Caco-2 (cell line): ENCODE results near the gene PRKCB. TPM values are rescaled to one million over a fixed set of nuclear protein-coding genes. Genes with fewer than 3 reads are reported as not detected.
"Not testable (repeated sequence)": the region's sequence is repeated elsewhere in the genome, so short reads cannot be mapped to it uniquely, and the experiment has no call there.

Experiments used
- BruUV-seq: library from RNA; stranded (reverse); fragments of 400-500 nt; replicated peaks from 2 replicates; lab custom pipeline; 2021; lab: Mats Ljungman, UMichigan
- CTCF ChIA-PET: fragments of 300-600 bp; sonication (Branson Sonifier 250); formaldehyde crosslinking; loops from one replicate; lab custom pipeline; 2022; ENCODE audit warnings: antibody characterized with exemption; lab: Charles Lee
- POLR2A ChIA-PET: fragments of 300-600 bp; sonication (Branson Sonifier 250); formaldehyde crosslinking; loops from one replicate; lab custom pipeline; 2022; ENCODE audit warnings: antibody characterized with exemption; lab: Charles Lee
- DNase-seq, 2 experiments: peaks; one replicate each; pipeline versions ENCODE4 v3.0.0 to v3.0.0-alpha.2; 2020 to 2022
- H3K27me3 ChIP-seq: replicated peaks from 2 replicates; pipeline ENCODE4 v1.6.0; 2011; ENCODE audit warnings: low read length; ENCODE audit not compliant: control insufficient read depth, insufficient read depth
- H3K36me3 ChIP-seq: 2 replicates; pipeline ENCODE4 v1.5.1; 2011; ENCODE audit warnings: low read length; ENCODE audit not compliant: control insufficient read depth, insufficient read depth
- H3K4me1 ChIP-seq: fragments of 250-450 bp; sonication (Bioruptor Pico); 2 replicates; pipeline ENCODE4 v1.5.1; 2020; ENCODE audit warnings: mild to moderate bottlenecking
- H3K4me3 ChIP-seq: 2 replicates; pipeline ENCODE4 v1.5.1; 2011; ENCODE audit warnings: low read depth, mild to moderate bottlenecking, control low read depth, low read length
- H3K9me3 ChIP-seq: fragments of 250-450 bp; sonication (Bioruptor Pico); 2 replicates; pipeline ENCODE4 v1.5.1; 2020; ENCODE audit warnings: mild to moderate bottlenecking, moderate library complexity
- H3K27ac Mint-ChIP-seq: one replicate; pipeline ENCODE4 v1.8.0; 2022; ENCODE audit warnings: mixed read lengths; ENCODE audit not compliant: unreplicated experiment
- H3K27me3 Mint-ChIP-seq: one replicate; pipeline ENCODE4 v1.8.0; 2022; ENCODE audit warnings: mixed read lengths; ENCODE audit not compliant: insufficient read depth, unreplicated experiment
- H3K36me3 Mint-ChIP-seq: one replicate; pipeline ENCODE4 v1.8.0; 2022; ENCODE audit warnings: mild to moderate bottlenecking, mixed read lengths; ENCODE audit not compliant: insufficient read depth, unreplicated experiment
- H3K4me1 Mint-ChIP-seq: one replicate; pipeline ENCODE4 v1.8.0; 2022; ENCODE audit warnings: low read depth, mixed read lengths; ENCODE audit not compliant: unreplicated experiment
- H3K4me3 Mint-ChIP-seq: one replicate; pipeline ENCODE4 v1.8.0; 2022; ENCODE audit warnings: mild to moderate bottlenecking, moderate library complexity, mixed read lengths; ENCODE audit not compliant: unreplicated experiment
- H3K9me3 Mint-ChIP-seq: one replicate; pipeline ENCODE4 v1.8.0; 2022; ENCODE audit warnings: mixed read lengths; ENCODE audit not compliant: unreplicated experiment
- intact Hi-C: fragments of 100-400 bp; cut with micrococcal nuclease; formaldehyde crosslinking; loops from one replicate; pipeline ENCODE4 v1.10.0; 2022; ENCODE audit not compliant: unreplicated experiment
- total RNA-seq: library from RNA; stranded (reverse); gene quantifications from 2 replicates; pipeline ENCODE4 v1.2.3, GENCODE V29; 2022
- TF ChIP-seq, protein P1 (sequence below), 2 experiments: fragments of 200-600 bp in 1 of 2; IDR thresholded peaks; 1 replicate in 1 of 2; 2 replicates in 1 of 2; pipeline versions ENCODE4 v1.5.1 to v1.8.0; 2011 to 2022; ENCODE audit warnings: antibody characterized with exemption in 1 of 2, control low read depth in 1 of 2, inconsistent platforms in 1 of 2, low read depth in 1 of 2, low read length in 1 of 2, mild to moderate bottlenecking in 1 of 2, moderate library complexity in 1 of 2; ENCODE audit not compliant: insufficient read depth in 1 of 2, severe bottlenecking in 1 of 2, unreplicated experiment in 1 of 2

The PRKCB gene
- total RNA-seq, 1 experiment from 2014 or later: not detected

DNA sequence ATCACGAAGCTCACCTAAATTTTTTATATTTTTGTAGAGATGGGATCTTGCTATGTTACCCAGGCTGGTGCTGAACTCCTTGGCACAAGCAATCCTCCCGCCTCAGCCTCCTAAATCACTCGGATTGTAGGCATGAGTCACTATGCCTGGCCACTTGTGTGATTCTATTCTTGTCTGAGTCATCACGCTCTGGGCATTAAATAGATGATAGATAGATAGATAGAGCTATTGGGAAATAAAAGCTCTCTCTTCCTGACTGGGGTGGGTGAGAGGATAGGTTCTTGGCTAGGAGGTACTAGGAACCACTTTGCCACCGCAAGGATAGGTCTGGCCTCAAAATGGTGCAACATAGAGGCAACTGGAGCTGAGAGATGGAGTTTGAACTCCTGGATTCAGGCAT is 399.0 kb downstream of the PRKCB start:
- BruUV-seq: no TSS peak
- H3K27me3 Mint-ChIP-seq: peaks cover 3% of the 10 kb centered on the region
- Histone ChIP-seq H3K27me3 (no peaks in the 10 kb centered on the region), H3K9me3 (no peaks in the 10 kb centered on the region), H3K4me1 (no peaks in the 10 kb centered on the region), H3K36me3 (no peaks in the 10 kb centered on the region), H3K4me3 (no peak overlapping the region)
- TF ChIP-seq, protein P1, sequence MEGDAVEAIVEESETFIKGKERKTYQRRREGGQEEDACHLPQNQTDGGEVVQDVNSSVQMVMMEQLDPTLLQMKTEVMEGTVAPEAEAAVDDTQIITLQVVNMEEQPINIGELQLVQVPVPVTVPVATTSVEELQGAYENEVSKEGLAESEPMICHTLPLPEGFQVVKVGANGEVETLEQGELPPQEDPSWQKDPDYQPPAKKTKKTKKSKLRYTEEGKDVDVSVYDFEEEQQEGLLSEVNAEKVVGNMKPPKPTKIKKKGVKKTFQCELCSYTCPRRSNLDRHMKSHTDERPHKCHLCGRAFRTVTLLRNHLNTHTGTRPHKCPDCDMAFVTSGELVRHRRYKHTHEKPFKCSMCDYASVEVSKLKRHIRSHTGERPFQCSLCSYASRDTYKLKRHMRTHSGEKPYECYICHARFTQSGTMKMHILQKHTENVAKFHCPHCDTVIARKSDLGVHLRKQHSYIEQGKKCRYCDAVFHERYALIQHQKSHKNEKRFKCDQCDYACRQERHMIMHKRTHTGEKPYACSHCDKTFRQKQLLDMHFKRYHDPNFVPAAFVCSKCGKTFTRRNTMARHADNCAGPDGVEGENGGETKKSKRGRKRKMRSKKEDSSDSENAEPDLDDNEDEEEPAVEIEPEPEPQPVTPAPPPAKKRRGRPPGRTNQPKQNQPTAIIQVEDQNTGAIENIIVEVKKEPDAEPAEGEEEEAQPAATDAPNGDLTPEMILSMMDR (IDR thresholded peaks at IDR 0.05; ENCODE audit: insufficient read depth in 1 of 2, low read depth in 1 of 2, low read length in 1 of 2, severe bottlenecking in 1 of 2, unreplicated experiment in 1 of 2): no peak
- H3K4me3 Mint-ChIP-seq: no peak overlapping the region
- POLR2A ChIA-PET: no interaction called here
- no peaks in the 10 kb centered on the region for H3K36me3 Mint-ChIP-seq
- no peaks in the 10 kb centered on the region for H3K4me1 Mint-ChIP-seq
- H3K27ac Mint-ChIP-seq: no peak overlapping the region
- CTCF ChIA-PET: no interaction called here
- no peak for DNase-seq
- H3K9me3 Mint-ChIP-seq: peaks cover 14% of the 10 kb centered on the region
- intact Hi-C loops: no loop called here

DNA sequence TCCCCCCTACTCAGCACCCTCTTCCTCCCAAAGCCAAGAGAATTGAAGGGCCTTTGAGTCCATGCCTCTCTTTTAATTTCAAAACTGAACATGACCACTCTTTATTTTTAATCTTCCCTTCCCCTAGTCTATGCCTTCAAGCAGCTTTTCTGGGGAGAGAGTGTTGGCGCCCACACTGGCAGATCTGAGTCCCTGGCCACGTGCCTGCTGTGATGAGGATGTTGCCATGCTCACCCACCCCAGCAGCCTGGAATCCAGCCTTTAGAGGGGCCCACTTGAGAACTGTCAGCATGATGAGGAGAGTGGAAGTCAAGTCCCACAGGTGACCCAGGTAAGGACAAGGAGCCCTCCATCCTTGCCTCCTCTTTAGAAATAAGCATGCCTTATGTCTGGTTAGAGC is 400.0 kb downstream of the PRKCB start:
- Histone ChIP-seq H3K9me3 (no peaks in the 10 kb centered on the region), H3K27me3 (no peaks in the 10 kb centered on the region), H3K4me1 (no peaks in the 10 kb centered on the region), H3K4me3 (no peak overlapping the region), H3K36me3 (no peaks in the 10 kb centered on the region)
- Mint-ChIP-seq H3K27me3 (peaks cover 3% of the 10 kb centered on the region), H3K9me3 (peaks cover 14% of the 10 kb centered on the region), H3K4me3 (no peak overlapping the region), H3K4me1 (no peaks in the 10 kb centered on the region), H3K27ac (no peak overlapping the region), H3K36me3 (no peaks in the 10 kb centered on the region)
- TF ChIP-seq, protein P1 (IDR thresholded peaks at IDR 0.05; ENCODE audit: insufficient read depth in 1 of 2, low read depth in 1 of 2, low read length in 1 of 2, severe bottlenecking in 1 of 2, unreplicated experiment in 1 of 2): no peak
- intact Hi-C loops: no loop called here
- DNase-seq: no peak
- CTCF ChIA-PET: no interaction called here
- BruUV-seq: no TSS peak
- POLR2A ChIA-PET: no interaction called here

DNA sequence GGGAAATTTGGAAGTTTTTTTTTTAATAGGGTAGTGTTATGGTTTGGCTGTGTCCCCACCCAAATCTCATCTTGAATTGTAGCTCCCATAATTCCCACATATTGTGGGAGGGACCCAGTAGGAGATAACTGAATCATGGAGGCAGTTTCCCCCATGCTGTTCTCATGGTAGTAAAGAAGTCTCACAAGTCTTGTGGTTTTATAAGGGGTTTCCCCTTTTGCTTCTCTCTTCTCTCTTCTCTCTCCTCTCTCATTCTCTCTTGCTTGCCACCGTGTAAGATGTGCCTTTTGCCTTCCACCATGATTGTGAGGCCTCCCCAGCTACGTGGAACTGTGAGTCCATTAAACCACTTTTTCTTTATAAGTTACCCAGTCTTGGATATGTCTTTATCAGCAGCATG is 403.1 kb downstream of the PRKCB start:
- H3K4me1 ChIP-seq, H3K36me3 ChIP-seq, H3K36me3 Mint-ChIP-seq, POLR2A ChIA-PET, H3K4me3 ChIP-seq, H3K27ac Mint-ChIP-seq, intact Hi-C loops, DNase-seq, H3K27me3 Mint-ChIP-seq, H3K9me3 ChIP-seq, H3K4me3 Mint-ChIP-seq, BruUV-seq, CTCF ChIA-PET, H3K27me3 ChIP-seq, H3K4me1 Mint-ChIP-seq: not testable (repeated sequence)
- peaks cover 14% of the 10 kb centered on the region for H3K9me3 Mint-ChIP-seq
